WTC11 (cell line): Measurements from ENCODE around the gene SEMA6D.

Experiments used
- ARID4B ChIP-seq: sonication (generic); formaldehyde crosslinking; IDR thresholded peaks from 2 replicates; pipeline ENCODE4 v1.8.0; 2023; ENCODE audit warnings: missing genetic modification reagents, mild to moderate bottlenecking, borderline replicate concordance
- ATF6 ChIP-seq: sonication (generic); formaldehyde crosslinking; IDR thresholded peaks from 2 replicates; pipeline ENCODE4 v1.8.1; 2023; ENCODE audit warnings: mild to moderate bottlenecking, missing genetic modification reagents
- CTCF ChIP-seq: fragments of 200-600 bp; IDR thresholded peaks from 2 replicates; pipeline ENCODE4 v1.8.0; 2022; ENCODE audit warnings: antibody characterized with exemption
- E2F4 ChIP-seq: sonication (generic); formaldehyde crosslinking; IDR thresholded peaks from 2 replicates; pipeline ENCODE4 v1.8.1; 2022; ENCODE audit warnings: low read depth, mild to moderate bottlenecking, moderate library complexity, missing genetic modification reagents, borderline replicate concordance
- MAX ChIP-seq: sonication (generic); formaldehyde crosslinking; IDR thresholded peaks from 2 replicates; pipeline ENCODE4 v1.8.0; 2022; ENCODE audit warnings: mild to moderate bottlenecking, missing genetic modification reagents
- ZBTB21 ChIP-seq: sonication (generic); formaldehyde crosslinking; IDR thresholded peaks from 2 replicates; pipeline ENCODE4 v1.8.1; 2023; ENCODE audit warnings: mild to moderate bottlenecking, missing genetic modification reagents, borderline replicate concordance

- no peak for TF ChIP-seq E2F4 (CRISPR knock-in tag)
- TF ChIP-seq ZBTB21 (CRISPR knock-in tag): no peak
- no peak for TF ChIP-seq ARID4B
- no peak for TF ChIP-seq CTCF
- no peak for TF ChIP-seq MAX
- TF ChIP-seq ATF6 (CRISPR knock-in tag): no peak
These were observed 9.9 kb upstream of the SEMA6D start for GRCh38 chr15:47707391-47707790.
